ENCODE measurements around the gene NRBP1. TPM values are rescaled to one million over a fixed set of nuclear protein-coding genes. Genes with fewer than 3 reads are reported as not detected.
"Not testable (repeated sequence)": the region's sequence is repeated elsewhere in the genome, so short reads cannot be mapped to it uniquely, and the experiment has no call there.

The NRBP1 gene
- total and polyA plus RNA-seq, 2 of the 8 experiments (the other 6 are each of a cell fraction or from before 2014, with no cell fraction given): 115 to 145 TPM

DNA sequence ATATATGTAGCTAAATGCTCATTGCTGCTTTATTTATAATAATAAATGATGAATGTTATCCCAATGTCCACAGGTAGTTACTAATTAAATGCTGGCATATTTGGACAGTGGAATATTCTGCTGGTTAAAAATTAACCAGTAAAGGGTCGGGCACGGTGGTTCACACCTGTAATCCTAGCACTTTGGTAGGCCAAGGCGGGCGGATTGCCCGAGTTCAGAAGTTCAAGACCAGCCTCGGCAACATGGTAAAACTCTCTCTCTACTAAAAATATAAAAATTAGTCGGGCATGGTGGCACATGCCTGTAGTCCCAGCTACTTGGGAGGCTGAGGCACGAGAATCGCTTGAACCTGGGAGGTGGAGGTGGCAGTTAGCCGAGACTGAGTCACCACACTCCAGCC is 3.4 kb upstream of the NRBP1 start:
- not testable (repeated sequence) for FAIRE-seq; H3K79me1 ChIP-seq (ENCODE audit: low read depth, low read length); H3K9me3 ChIP-seq (ENCODE audit: insufficient read depth in 2 of 2, low read depth in 1 of 2, low read length in 1 of 2); H3K36me3 ChIP-seq (ENCODE audit: control insufficient read depth in 2 of 4, insufficient read depth in 4 of 4, low read length in 3 of 4); H2BK20ac ChIP-seq (ENCODE audit: low read length); H2BK12ac ChIP-seq (ENCODE audit: low read depth, low read length); H4K91ac ChIP-seq (replicated peaks; ENCODE audit: insufficient read length, low read length); H3K4ac ChIP-seq (replicated peaks; ENCODE audit: insufficient read length, low read depth, low read length); H3K4me3 ChIP-seq (ENCODE audit: extremely low read depth in 1 of 4, insufficient read depth in 2 of 4, low read depth in 3 of 4, low read length in 4 of 4); H3K9ac ChIP-seq (replicated peaks in 1 of 4; ENCODE audit: extremely low read depth in 1 of 4, low read depth in 3 of 4, low read length in 3 of 4); H4K8ac ChIP-seq (ENCODE audit: extremely low read depth, insufficient read depth, low read length); H2BK5ac ChIP-seq (ENCODE audit: low read depth, low read length); H3K4me2 ChIP-seq (ENCODE audit: insufficient read depth in 1 of 2, low read depth in 2 of 2, low read length in 2 of 2); H3K14ac ChIP-seq (ENCODE audit: insufficient read length); H3K18ac ChIP-seq (ENCODE audit: extremely low read depth, low read length); H3K56ac ChIP-seq (replicated peaks; ENCODE audit: insufficient read length, low read depth, low read length); H3K4me1 ChIP-seq (replicated peaks in 1 of 4; ENCODE audit: control insufficient read depth in 3 of 4, insufficient read depth in 4 of 4, low read length in 3 of 4); H2AFZ ChIP-seq (ENCODE audit: low read length); H4K20me1 ChIP-seq (replicated peaks in 1 of 2; ENCODE audit: control insufficient read depth in 1 of 2, insufficient read depth in 2 of 2, low read length in 2 of 2); H2AK5ac ChIP-seq (ENCODE audit: low read depth, low read length); H3K79me2 ChIP-seq (ENCODE audit: control insufficient read depth in 1 of 2, insufficient read depth in 2 of 2, low read length in 2 of 2); H2BK120ac ChIP-seq (replicated peaks; ENCODE audit: low read depth, low read length); DNase-seq (ENCODE audit: low read depth in 1 of 2, low spot score in 2 of 2); H3K23ac ChIP-seq (ENCODE audit: insufficient read length); H3K27me3 ChIP-seq (replicated peaks in 1 of 4; ENCODE audit: control insufficient read depth in 3 of 4, extremely low read depth in 1 of 4, insufficient read depth in 3 of 4, low read length in 3 of 4); H4K5ac ChIP-seq (ENCODE audit: insufficient read length, low read depth, low read length); H3K23me2 ChIP-seq (ENCODE audit: low read depth, low read length); H2BK15ac ChIP-seq (ENCODE audit: low read length); H3K27ac ChIP-seq (ENCODE audit: low read depth, low read length)
- 95% methylated on average over 10 of the region's 10 CpGs; no CpG with 5 or more reads in 1 of the 2 experiments for whole genome bisulfite sequencing, 2 experiments (ENCODE audit: extremely low coverage in 1 of 2, insufficient coverage in 1 of 2, insufficient read length in 1 of 2, insufficient replicate concordance in 2 of 2, low coverage in 1 of 2, low lambda C conversion rate in 2 of 2, missing lambda C conversion rate in 1 of 2)
- POLR2A ChIA-PET (ENCODE audit: partially characterized antibody): interaction anchor here (0.6 kb wide), 1 partner anchor 13 kb away, joined by 3 read pairs; no protein-coding TSS in a partner anchor
- CTCF ChIA-PET (ENCODE audit: partially characterized antibody): interaction anchor here (0.7 to 1.9 kb wide), 3 partner anchors 15 to 286 kb away, joined by 3 to 4 read pairs (median 3); partner anchors contain the start of gene PRR30

Data from H1 (cell line).